HG03045 (cell line): ENCODE data around the gene ZDHHC4.
A peak's percentile ranks its signal among the peaks of the same experiment; 100 is the strongest.

Experiments
- ATAC-seq: cut with Tn5 transposase; IDR thresholded peaks from one replicate; pipeline ENCODE4 v1.9.1; 2021; ENCODE audit warnings: mild to moderate bottlenecking, moderate library complexity; ENCODE audit not compliant: unreplicated experiment

Gene ZDHHC4

GRCh38 chr7:6577369-6578113, at the start of gene ZDHHC4:
Gene ZDHHC4 (plus strand): TSS chr7:6577454. CDS start chr7:6580562, 3,108 bp downstream.
- ATAC-seq: peak; percentile 96

DNA sequence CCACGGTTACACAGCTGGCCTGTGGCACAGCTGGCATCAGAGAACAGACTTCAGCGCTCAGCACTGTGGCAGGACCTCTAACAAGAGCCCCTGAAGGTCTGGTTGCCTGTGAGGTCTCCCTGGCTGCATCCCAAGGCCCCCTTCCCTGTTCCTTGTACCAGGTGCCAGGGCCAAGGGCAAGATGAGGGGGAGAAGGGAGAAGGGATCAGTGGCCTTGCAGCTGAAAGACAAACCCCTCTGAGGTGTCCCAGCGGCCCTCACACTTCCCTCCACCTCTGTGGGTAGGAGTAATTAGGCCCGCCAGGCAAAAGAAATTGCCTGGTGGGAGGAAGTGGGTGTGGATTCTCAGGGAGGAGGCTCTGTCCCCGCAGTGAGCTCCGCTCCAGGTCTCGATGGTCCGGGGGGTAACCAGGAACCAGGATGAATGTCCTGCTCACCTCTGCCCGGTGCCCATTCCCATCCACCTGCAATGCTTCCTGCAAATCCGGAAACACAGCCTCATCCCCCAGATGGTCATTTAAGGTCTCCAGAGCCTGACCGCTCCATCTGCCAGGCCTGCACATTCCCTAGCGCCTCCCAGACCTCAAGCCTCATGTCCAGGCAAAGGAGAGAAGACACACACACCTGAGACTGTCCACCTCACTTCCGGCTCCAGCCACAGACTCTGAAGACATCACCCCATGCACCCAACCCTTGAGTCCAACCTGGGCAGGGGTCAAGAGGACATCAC, 48.7 kb upstream of the ZDHHC4 start:
- no peak for ATAC-seq

DNA sequence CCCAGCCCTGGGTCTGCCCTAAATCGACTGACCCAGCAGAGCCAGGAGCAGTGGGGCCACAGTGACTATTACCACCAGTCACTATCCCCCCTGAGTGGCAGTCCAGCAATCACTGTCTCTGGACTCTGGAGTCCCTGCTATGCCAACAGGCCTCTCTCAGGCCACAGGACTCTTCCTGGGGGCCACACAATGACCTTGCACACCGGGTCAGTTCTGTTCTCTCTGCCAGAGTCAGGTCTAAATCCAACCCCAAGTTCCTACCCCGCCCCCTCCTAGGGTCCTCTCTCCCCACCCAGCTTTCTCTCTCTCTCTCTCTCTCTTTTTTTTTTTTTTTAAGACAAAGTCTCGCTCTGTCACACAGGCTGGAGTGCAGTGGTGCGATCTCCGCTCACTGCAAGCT, 47.6 kb upstream of the ZDHHC4 start:
- ATAC-seq: no peak

- no peak for ATAC-seq
Measured at GRCh38 chr7:6530626-6531491, 46.4 kb upstream of the ZDHHC4 start.

DNA sequence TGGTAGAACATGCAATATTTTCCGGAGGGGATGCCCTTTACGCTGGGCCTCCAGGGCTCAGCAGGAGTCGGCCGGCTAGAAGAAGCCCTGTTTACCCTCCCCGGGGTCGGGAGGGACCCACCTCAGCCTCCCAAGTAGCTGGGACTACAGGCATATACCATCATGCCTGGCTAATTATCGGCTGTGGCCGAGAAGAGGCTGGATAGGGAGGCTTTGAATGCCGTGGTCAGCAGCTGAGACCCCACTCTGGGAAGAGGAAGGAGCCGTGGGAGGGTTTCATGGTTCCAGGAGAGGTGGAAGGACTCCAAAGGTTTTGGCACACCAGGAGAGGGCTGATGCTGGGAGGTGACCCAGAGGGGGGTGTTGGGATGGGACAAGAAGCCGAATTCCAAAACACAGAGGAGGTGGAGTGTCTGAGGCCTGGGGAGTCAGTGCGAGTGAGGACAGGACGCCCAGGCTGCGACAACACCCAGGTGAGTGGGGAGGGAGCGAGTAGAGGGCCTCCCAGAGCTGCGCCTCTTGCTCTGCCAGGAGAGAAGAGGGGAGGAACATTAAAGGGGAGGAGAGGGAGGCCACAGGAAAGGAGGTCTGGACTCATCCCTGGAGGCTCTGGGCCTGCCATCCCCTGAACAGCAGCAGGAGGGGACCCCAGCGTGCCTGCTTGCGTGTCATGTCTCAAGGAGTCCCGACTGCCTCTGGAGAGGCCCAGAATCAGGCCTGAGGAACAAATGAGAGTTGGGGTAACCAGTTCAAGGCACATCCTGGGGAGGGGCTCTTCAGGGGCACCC, 45.6 kb upstream of the ZDHHC4 start:
- no peak for ATAC-seq

GRCh38 chr7:6532516-6532915, 44.7 kb upstream of the ZDHHC4 start:
- no peak for ATAC-seq

GRCh38 chr7:6533893-6534495, 43.3 kb upstream of the ZDHHC4 start:
- ATAC-seq: no peak

DNA sequence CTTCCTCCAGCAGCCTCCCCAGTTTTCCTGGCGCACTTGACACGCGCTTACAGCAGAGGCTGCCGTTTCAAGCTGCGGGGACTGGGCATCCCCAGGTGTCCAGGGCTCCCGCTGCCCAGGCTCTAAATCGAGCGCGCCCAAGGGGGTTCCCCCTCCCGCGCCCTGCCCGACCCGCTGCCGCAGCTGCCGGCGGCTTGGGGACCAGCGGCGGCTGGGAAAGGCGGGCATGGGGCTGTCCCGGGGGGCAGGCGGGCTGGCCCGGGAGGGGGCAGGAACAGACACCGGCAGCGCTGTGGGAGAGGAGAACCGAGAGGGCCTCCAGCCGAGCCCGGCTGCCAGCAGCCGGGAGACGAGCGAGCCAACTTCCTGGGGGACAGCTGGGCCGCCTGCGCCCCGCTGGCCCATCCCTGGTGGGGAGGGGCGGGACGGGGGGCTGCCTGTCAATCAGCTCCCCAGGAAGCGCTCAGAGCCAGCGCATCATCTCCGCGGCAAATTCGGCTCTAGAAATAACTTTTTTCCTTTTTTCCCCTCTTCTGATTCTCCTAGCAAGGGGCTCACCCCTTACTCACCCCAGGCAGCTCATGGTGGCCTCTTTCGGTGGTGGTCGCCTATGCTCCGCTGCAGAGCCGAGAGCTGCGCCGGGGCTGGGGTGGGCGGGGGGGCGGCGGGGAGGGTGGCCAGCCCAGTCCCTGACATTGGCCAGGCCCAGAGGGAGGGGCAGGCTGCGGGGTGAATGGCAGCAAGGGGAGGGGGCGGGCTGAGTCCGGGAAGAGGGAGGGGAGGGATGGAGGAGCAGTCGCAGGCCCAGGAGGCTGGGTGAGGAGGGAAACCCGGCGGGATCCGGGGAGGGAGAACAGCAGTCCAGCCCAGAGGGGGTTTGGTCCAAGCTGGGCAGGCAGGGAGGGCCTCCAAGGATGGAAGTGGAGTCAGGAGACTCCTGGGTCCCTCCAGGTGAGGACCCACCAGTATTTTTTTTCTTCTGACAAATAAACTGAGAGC, 40.7 kb upstream of the ZDHHC4 start:
- no peak for ATAC-seq

DNA sequence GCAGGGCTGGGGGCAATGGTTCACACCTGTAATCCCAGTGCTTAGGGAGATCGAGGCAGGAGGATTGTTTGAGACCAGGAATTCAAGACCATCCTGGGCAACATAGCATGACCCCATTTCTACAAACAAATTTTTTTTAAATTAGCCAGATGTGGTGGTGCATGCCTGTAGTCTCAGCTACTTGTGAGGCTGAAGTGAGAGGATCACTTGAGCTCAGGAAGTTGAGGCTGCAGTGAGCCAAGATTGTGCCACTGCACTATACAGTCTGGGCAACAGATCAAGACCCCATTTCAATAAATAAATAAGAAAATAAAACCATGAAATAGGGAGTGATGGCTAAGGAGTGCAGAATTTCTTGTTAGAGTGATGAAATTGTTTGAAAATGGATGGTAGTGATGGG, 34.9 kb upstream of the ZDHHC4 start:
- ATAC-seq: no peak

DNA sequence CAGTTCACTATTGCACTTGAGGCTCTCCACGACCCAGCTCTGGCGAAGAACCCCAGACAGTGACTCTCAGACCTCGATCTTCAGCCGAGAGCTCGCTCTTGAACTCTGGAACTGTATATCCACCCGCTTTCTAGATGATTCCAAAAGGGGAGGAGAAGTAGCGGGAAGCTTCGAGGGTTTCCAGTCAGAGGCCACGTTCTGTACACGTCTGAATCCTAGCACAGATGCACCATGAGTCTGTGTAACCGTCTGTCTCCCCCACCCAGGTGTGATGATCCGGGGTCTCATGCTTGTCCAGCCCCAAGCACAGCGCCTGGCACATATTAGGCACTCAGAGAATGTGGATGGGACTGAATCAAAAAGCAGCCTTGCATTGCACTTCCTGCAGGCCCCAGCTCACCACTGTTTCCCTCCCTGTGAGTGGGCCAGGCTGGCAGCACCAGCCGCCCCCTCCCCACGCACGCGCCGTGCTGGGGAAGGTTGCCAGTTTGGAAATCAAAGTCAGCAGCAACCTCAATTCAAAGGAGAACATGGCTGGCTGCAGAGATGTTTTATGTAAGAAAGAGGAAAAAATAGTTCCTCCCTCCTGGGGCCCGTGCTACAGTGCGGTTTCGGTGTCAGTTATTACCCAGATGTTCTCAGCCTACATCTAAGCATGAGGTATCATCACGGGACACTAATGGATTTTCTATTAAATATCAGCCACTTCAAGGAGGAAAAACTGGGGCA, 31.7 kb upstream of the ZDHHC4 start:
- ATAC-seq: no peak

- ATAC-seq: no peak
Measured at GRCh38 chr7:6546498-6547251, 30.6 kb upstream of the ZDHHC4 start.

GRCh38 chr7:6547400-6547799, 29.9 kb upstream of the ZDHHC4 start:
- no peak for ATAC-seq

DNA sequence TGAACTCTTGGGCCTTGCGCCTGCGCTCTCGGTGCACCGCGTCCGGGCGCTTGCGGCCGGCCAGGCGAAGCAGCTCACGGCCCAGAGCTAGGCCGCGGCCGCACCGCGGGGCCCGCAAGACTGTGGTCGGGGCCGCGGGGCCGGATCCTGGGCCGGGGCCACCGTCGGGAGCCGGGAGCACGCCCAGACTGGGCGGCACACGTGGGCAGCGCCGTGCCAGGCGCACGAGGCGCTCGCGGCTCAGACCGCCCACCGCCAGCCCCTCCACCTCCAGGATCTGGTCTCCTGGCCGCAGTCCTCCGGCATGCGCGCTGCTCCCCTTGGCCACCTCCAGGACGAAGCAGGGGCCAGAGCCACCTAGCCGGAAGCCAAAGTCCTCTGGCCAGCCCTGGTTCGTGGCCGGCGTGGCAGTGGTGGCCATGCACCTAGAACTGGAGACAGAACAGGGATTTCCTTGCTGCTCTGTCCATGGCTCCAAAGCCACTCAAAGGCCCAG, 26.2 kb upstream of the ZDHHC4 start, which contains the start of gene GRID2IP:
Gene GRID2IP, minus strand, starts transcription at position 446 of the 496 bp plus-strand sequence. Its CDS starts 25 bp downstream, at position 421.
- ATAC-seq: no peak

DNA sequence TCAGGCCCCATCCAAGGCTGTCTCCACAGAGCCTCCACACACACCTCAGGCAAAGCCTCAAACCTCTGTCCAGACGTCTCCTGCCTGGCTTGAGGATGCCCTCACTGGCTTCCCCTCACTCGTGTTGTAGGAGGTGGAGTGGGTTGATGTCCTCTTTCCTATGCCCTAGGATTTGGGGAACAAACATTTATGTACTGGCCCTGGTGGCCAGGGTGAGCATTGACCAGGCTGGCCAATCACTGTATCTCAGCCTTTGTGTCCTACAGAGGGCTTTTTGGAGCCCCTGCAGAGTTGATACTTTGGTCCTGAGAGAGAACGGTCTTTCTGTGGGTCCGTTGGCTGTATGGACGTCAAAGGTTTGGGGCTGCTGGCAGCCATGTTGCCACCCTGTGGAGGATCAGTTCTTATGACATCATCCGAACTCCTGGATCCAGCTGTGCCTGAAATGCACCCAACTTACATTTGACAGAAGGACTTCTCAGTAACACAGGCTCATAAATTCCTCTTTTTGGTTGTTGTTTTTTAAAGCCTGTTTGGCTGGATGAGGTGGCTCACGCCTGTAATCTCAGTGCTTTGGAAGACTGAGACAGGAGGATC, 23.7 kb upstream of the ZDHHC4 start:
- no peak for ATAC-seq

DNA sequence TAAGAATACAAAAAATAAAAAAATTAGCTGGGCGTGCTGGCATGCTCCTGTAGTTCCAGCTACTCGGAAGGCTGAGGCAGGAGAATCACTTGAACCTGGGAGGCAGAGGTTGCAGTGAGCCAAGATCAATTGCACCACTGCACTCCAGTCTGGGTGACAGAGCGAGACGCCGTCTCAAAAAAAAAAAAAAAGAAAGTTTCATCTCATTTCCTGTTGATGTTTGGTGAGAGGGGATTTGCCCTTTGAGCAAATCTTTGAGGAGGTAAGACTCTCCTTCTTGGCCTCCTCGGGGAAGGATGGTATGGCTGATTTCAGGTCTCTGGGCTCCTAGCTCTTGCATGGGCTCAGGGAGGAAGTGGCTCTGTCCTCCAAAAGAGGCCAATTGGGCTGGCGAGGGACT, 22.4 kb upstream of the ZDHHC4 start:
- ATAC-seq: no peak

GRCh38 chr7:6556196-6556595, 21.1 kb upstream of the ZDHHC4 start:
- ATAC-seq: no peak

DNA sequence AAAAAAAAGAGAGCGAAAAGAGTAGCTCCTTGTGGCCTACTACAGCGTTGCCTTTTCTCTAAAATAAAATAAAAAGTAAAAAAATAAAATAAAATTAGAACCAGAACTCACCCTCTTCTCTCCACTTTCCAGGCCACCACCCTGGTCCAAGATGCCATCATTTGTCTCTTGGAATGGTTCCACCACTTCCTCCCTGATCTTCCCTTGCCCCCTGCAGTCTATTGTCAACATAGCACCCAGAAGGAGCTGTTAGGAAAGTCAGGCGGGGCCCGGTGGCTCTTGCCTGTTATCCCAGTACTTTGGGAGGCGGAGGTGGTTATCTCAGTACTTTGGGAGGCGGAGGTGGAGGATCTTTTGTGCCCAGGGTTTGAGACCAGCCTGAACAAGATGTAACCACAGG, 18.4 kb upstream of the ZDHHC4 start:
- ATAC-seq: no peak
